H1 (cell line): ENCODE results near the gene ELOA. TPM values are rescaled to one million over a fixed set of nuclear protein-coding genes. Genes with fewer than 3 reads are reported as not detected.

ENCODE experiments used
- CTCF ChIA-PET: fragments of 300-600 bp; sonication (Branson Sonifier 250); formaldehyde crosslinking; loops from one replicate; lab custom pipeline; 2021; ENCODE audit not compliant: partially characterized antibody; lab: Charles Lee
- POLR2A ChIA-PET: fragments of 300-600 bp; sonication (Branson Sonifier 250); formaldehyde crosslinking; loops from one replicate; lab custom pipeline; 2021; ENCODE audit warnings: inconsistent platforms; ENCODE audit not compliant: partially characterized antibody; lab: Charles Lee
- DNase-seq, 2 experiments: peaks; one replicate each; pipeline versions ENCODE4 v3.0.0 to v3.0.0-alpha.2; 2010 to 2022; ENCODE audit warnings: low spot score in 2 of 2, low read depth in 1 of 2, mixed read lengths in 1 of 2
- FAIRE-seq: peaks from 2 replicates; lab custom pipeline; 2011; peaks lifted over from hg19 to GRCh38; lab: Jason Lieb, UNC
- H2AFZ ChIP-seq: 2 replicates; pipeline ENCODE4 v1.8.1; 2012; ENCODE audit warnings: low read length, inconsistent platforms
- H2AK5ac ChIP-seq: 2 replicates; pipeline ENCODE4 v1.6.1; 2013; ENCODE audit warnings: low read depth, low read length
- H2BK120ac ChIP-seq: replicated peaks from 2 replicates; pipeline ENCODE3; 2013; ENCODE audit warnings: low read depth, low read length, inconsistent platforms
- H2BK12ac ChIP-seq: 2 replicates; pipeline ENCODE4 v1.6.1; 2013; ENCODE audit warnings: low read depth, low read length
- H2BK15ac ChIP-seq: 2 replicates; pipeline ENCODE4 v1.6.1; 2013; ENCODE audit warnings: low read length
- H2BK20ac ChIP-seq: 2 replicates; pipeline ENCODE4 v1.6.1; 2013; ENCODE audit warnings: low read length
- H2BK5ac ChIP-seq: 2 replicates; pipeline ENCODE4 v1.6.1; 2013; ENCODE audit warnings: low read depth, low read length
- H3K14ac ChIP-seq: 2 replicates; pipeline ENCODE4 v1.6.1; 2013; ENCODE audit warnings: inconsistent platforms; ENCODE audit not compliant: insufficient read length
- H3K18ac ChIP-seq: 2 replicates; pipeline ENCODE4 v1.6.1; 2013; ENCODE audit warnings: low read length; ENCODE audit errors: extremely low read depth
- H3K23ac ChIP-seq: 2 replicates; pipeline ENCODE4 v1.6.1; 2013; ENCODE audit warnings: inconsistent platforms; ENCODE audit not compliant: insufficient read length
- H3K23me2 ChIP-seq: 2 replicates; pipeline ENCODE4 v1.6.1; 2013; ENCODE audit warnings: low read depth, low read length
- H3K27ac ChIP-seq: 2 replicates; pipeline ENCODE4 v1.6.1; 2011; ENCODE audit warnings: low read depth, low read length, inconsistent platforms
- H3K27me3 ChIP-seq, 4 experiments: replicated peaks in 1 of 4; 1 replicate in 1 of 4; 2 replicates in 3 of 4; pipeline versions ENCODE4 v1.6.1 to v1.8.1; 2011 to 2013; ENCODE audit warnings: low read length in 3 of 4, mild to moderate bottlenecking in 3 of 4, inconsistent platforms in 2 of 4, mixed read lengths in 2 of 4, moderate library complexity in 1 of 4; ENCODE audit not compliant: control insufficient read depth in 3 of 4, insufficient read depth in 3 of 4; ENCODE audit errors: extremely low read depth in 1 of 4
- H3K36me3 ChIP-seq, 4 experiments: 2 replicates each; pipeline versions ENCODE4 v1.6.1 to v1.8.1; 2011 to 2013; ENCODE audit warnings: mild to moderate bottlenecking in 4 of 4, low read length in 3 of 4, moderate library complexity in 2 of 4, control low read depth in 1 of 4, inconsistent platforms in 1 of 4; ENCODE audit not compliant: insufficient read depth in 4 of 4, control insufficient read depth in 2 of 4
- H3K4ac ChIP-seq: replicated peaks from 2 replicates; pipeline ENCODE3; 2013; ENCODE audit warnings: low read length, low read depth, mixed read lengths, inconsistent platforms; ENCODE audit not compliant: insufficient read length
- H3K4me1 ChIP-seq, 4 experiments: replicated peaks in 1 of 4; 1 replicate in 1 of 4; 2 replicates in 3 of 4; pipeline versions ENCODE4 v1.6.1 to v1.8.1; 2011 to 2013; ENCODE audit warnings: low read length in 3 of 4, inconsistent platforms in 2 of 4, mixed read lengths in 1 of 4; ENCODE audit not compliant: insufficient read depth in 4 of 4, control insufficient read depth in 3 of 4
- H3K4me2 ChIP-seq, 2 experiments: 2 replicates each; pipeline versions ENCODE4 v1.6.1 to v1.8.1; 2011 to 2013; ENCODE audit warnings: low read depth in 2 of 2, low read length in 2 of 2, control low read depth in 1 of 2, inconsistent platforms in 1 of 2, mild to moderate bottlenecking in 1 of 2; ENCODE audit not compliant: insufficient read depth in 1 of 2
- H3K4me3 ChIP-seq, 4 experiments: fragments of 200-600, 300-600 bp in 1 of 4; sonication (generic), shearing (Covaris generic), sonication (Bioruptor Twin) in 1 of 4; 2 replicates each; pipeline versions ENCODE4 v1.5.1 to v1.8.1; 2011 to 2016; ENCODE audit warnings: low read length in 4 of 4, low read depth in 3 of 4, control low read depth in 2 of 4, inconsistent platforms in 2 of 4, mild to moderate bottlenecking in 2 of 4, mixed read lengths in 1 of 4, moderate library complexity in 1 of 4; ENCODE audit not compliant: insufficient read depth in 2 of 4; ENCODE audit errors: extremely low read depth in 1 of 4
- H3K56ac ChIP-seq: replicated peaks from 2 replicates; pipeline ENCODE3; 2013; ENCODE audit warnings: low read depth, mild to moderate bottlenecking, mixed read lengths, low read length, inconsistent platforms; ENCODE audit not compliant: insufficient read length
- H3K79me1 ChIP-seq: 2 replicates; pipeline ENCODE4 v1.6.1; 2013; ENCODE audit warnings: low read depth, low read length, control low read depth
- H3K79me2 ChIP-seq, 2 experiments: 2 replicates each; pipeline versions ENCODE4 v1.6.1 to v1.8.1; 2012 to 2013; ENCODE audit warnings: low read length in 2 of 2, mild to moderate bottlenecking in 2 of 2, inconsistent platforms in 1 of 2; ENCODE audit not compliant: insufficient read depth in 2 of 2, control insufficient read depth in 1 of 2
- H3K9ac ChIP-seq, 4 experiments: replicated peaks in 1 of 4; 1 replicate in 1 of 4; 2 replicates in 3 of 4; pipeline versions ENCODE4 v1.6.1 to v1.8.1; 2011 to 2013; ENCODE audit warnings: low read depth in 3 of 4, low read length in 3 of 4, control low read depth in 2 of 4, mild to moderate bottlenecking in 2 of 4, moderate library complexity in 2 of 4, inconsistent platforms in 1 of 4; ENCODE audit errors: extremely low read depth in 1 of 4
- H3K9me3 ChIP-seq, 2 experiments: 2 replicates each; pipeline versions ENCODE4 v1.6.1 to v1.8.1; 2012 to 2013; ENCODE audit warnings: mild to moderate bottlenecking in 2 of 2, moderate library complexity in 2 of 2, control low read depth in 1 of 2, inconsistent platforms in 1 of 2, low read depth in 1 of 2, low read length in 1 of 2, mixed read lengths in 1 of 2; ENCODE audit not compliant: insufficient read depth in 2 of 2
- H4K20me1 ChIP-seq, 2 experiments: replicated peaks in 1 of 2; 2 replicates each; pipeline versions ENCODE3 to v1.8.1; 2011 to 2013; ENCODE audit warnings: inconsistent platforms in 2 of 2, low read length in 2 of 2, mild to moderate bottlenecking in 1 of 2; ENCODE audit not compliant: insufficient read depth in 2 of 2, control insufficient read depth in 1 of 2
- H4K5ac ChIP-seq: 2 replicates; pipeline ENCODE4 v1.6.1; 2013; ENCODE audit warnings: low read length, low read depth, mixed read lengths, inconsistent platforms; ENCODE audit not compliant: insufficient read length
- H4K8ac ChIP-seq: 2 replicates; pipeline ENCODE4 v1.8.0; 2013; ENCODE audit warnings: mild to moderate bottlenecking, moderate library complexity, low read length, inconsistent platforms; ENCODE audit not compliant: insufficient read depth; ENCODE audit errors: extremely low read depth
- H4K91ac ChIP-seq: replicated peaks from 2 replicates; pipeline ENCODE3; 2013; ENCODE audit warnings: low read length, mixed read lengths, inconsistent platforms; ENCODE audit not compliant: insufficient read length
- CEBPB ChIP-seq: IDR thresholded peaks from 2 replicates; pipeline ENCODE4 v1.6.1; 2012; ENCODE audit warnings: low read depth, low read length
- EP300 ChIP-seq, 2 experiments: IDR thresholded peaks; 1 replicate in 1 of 2; 2 replicates in 1 of 2; pipeline ENCODE4 v1.6.1; 2011 to 2012; ENCODE audit warnings: low read depth in 2 of 2, low read length in 2 of 2, mild to moderate bottlenecking in 2 of 2, borderline replicate concordance in 1 of 2, inconsistent platforms in 1 of 2, moderate library complexity in 1 of 2
- GABPA ChIP-seq: IDR thresholded peaks from 2 replicates; pipeline ENCODE4 v1.6.1; 2011; ENCODE audit warnings: mild to moderate bottlenecking, low read length, moderate library complexity, borderline replicate concordance; ENCODE audit not compliant: insufficient read depth
- HDAC2 ChIP-seq, 2 experiments: fragments of 300-600 bp in 1 of 2; sonication (generic) in 1 of 2; IDR thresholded peaks; 2 replicates each; pipeline ENCODE4 v1.6.1; 2011 to 2012; ENCODE audit warnings: low read depth in 2 of 2, low read length in 2 of 2, mild to moderate bottlenecking in 2 of 2, moderate library complexity in 2 of 2, borderline replicate concordance in 1 of 2, inconsistent platforms in 1 of 2
- JUN ChIP-seq: IDR thresholded peaks from 2 replicates; pipeline ENCODE4 v1.6.1; 2011; ENCODE audit warnings: low read depth, mild to moderate bottlenecking, improper control_type of control experiment, low read length
- MAX ChIP-seq: IDR thresholded peaks from 2 replicates; pipeline ENCODE4 v1.6.1; 2012; ENCODE audit warnings: inconsistent platforms
- POLR2AphosphoS5 ChIP-seq: IDR thresholded peaks from 2 replicates; pipeline ENCODE4 v1.6.1; 2011; ENCODE audit warnings: low read depth, low read length
- RBBP5 ChIP-seq: IDR thresholded peaks from 2 replicates; pipeline ENCODE4 v1.7.1; 2012; ENCODE audit warnings: low read depth, mild to moderate bottlenecking, inconsistent platforms, low read length, moderate library complexity, borderline replicate concordance
- TEAD4 ChIP-seq: IDR thresholded peaks from 2 replicates; pipeline ENCODE4 v1.6.1; 2012; ENCODE audit warnings: low read depth, low read length, inconsistent platforms, mixed read lengths
- WGBS, 2 experiments: shearing (Covaris generic) in 1 of 2; methylation state at CpG; one replicate each; pipeline versions ENCODE4 v1.1.6 to v1.1.7; 2013 to 2015; ENCODE audit warnings: low lambda C conversion rate in 2 of 2, mixed read lengths in 2 of 2, inconsistent platforms in 1 of 2, low coverage in 1 of 2, missing lambda C conversion rate in 1 of 2; ENCODE audit not compliant: insufficient replicate concordance in 2 of 2, insufficient coverage in 1 of 2, insufficient read length in 1 of 2; ENCODE audit errors: extremely low coverage in 1 of 2, missing lambda C conversion rate in 1 of 2; 5-methylcytosine and 5-hydroxymethylcytosine counted together
- polyA plus RNA-seq, 7 experiments: library from polyadenylated mRNA; depleted of rRNA in 3 of 7; stranded (reverse) in 5 of 7; unstranded in 2 of 7; fragments of >200 nt in 5 of 7; fragments of 200-250 nt in 2 of 7; gene quantifications; 1 replicate in 5 of 7; 2 replicates in 1 of 7; 4 replicates in 1 of 7; pipeline versions ENCODE4 v1.2.1 to v1.2.3, GENCODE V29; 2011 to 2013; ENCODE audit warnings: missing spikeins in 2 of 7, mixed read lengths in 2 of 7
- total RNA-seq: library from RNA; stranded (reverse); fragmentation: NEBNext Ultra II Directional; extraction: Animal tissue kit (Norgen Biotek cat#: 25700); gene quantifications from 2 replicates; pipeline ENCODE4 v1.2.1, GENCODE V29; 2021
- TF ChIP-seq, protein P1 (sequence below): IDR thresholded peaks from 2 replicates; pipeline ENCODE4 v1.6.1; 2011; ENCODE audit warnings: low read depth, mild to moderate bottlenecking, low read length; ENCODE audit not compliant: insufficient read depth
- TF ChIP-seq, protein P2 (sequence below): IDR thresholded peaks from 2 replicates; pipeline ENCODE4 v1.6.1; 2012; ENCODE audit warnings: inconsistent platforms

The ELOA gene
- total and polyA plus RNA-seq, 2 of the 8 experiments (the other 6 are each of a cell fraction or from before 2014, with no cell fraction given), result 15.7 to 61.1 TPM

- Histone ChIP-seq H2BK20ac (no peak overlapping the region; the same call in 1 of the 2 replicates), H2BK5ac (peak overlapping the region; percentile 79; the same call in 1 of the 2 replicates), H3K9ac (peak overlapping the region in 3 of 4 experiments; percentile 8 to 38 (median 36); a peak in 5 of 7 replicates), H3K9me3 (no peaks in the 10 kb centered on the region), H3K56ac (no peak overlapping the region), H3K4me2 (peak overlapping the region; percentile 89 to 95), H2AFZ (no peak overlapping the region), H2BK12ac (peak overlapping the region; percentile 17; the same call in 1 of the 2 replicates), H3K36me3 (peaks cover 6 to 22% (median 18%) of the 10 kb centered on the region in 4 experiments; a peak in 5 of 8 replicates), H3K4me1 (peaks cover 0 to 12% (median 9%) of the 10 kb centered on the region in 4 experiments; a peak in 5 of 7 replicates), H4K91ac (peak overlapping the region; percentile 29), H3K79me2 (no peaks in the 10 kb centered on the region), H3K14ac (no peak overlapping the region), H3K27ac (no peak overlapping the region), H4K8ac (no peak overlapping the region), H3K23me2 (peaks cover 16% of the 10 kb centered on the region), H2BK120ac (no peak overlapping the region), H3K4ac (peak overlapping the region; percentile 25), H3K4me3 (peak overlapping the region; percentile 57 to 81 (median 70); a peak in 6 of 8 replicates), H2BK15ac (peak overlapping the region; percentile 90), H3K27me3 (no peaks in the 10 kb centered on the region; a peak in 1 of 7 replicates), H4K5ac (no peak overlapping the region), H2AK5ac (no peak overlapping the region), H4K20me1 (peaks cover 4 to 5% of the 10 kb centered on the region in 2 experiments), H3K79me1 (no peaks in the 10 kb centered on the region), H3K18ac (peak overlapping the region; percentile 83), H3K23ac (no peak overlapping the region)
- 56% methylated on average over 6 of the region's 7 CpGs; no CpG with 5 or more reads in 1 of the 2 experiments for WGBS, 2 experiments
- ChIA-PET POLR2A (interaction anchor here (0.9 to 16.2 kb wide), 10 partner anchors 9 to 352 kb away, joined by 3 to 192 read pairs (median 4); partner anchors contain the start of genes HMGCL, LYPLA2 and PITHD1), CTCF (interaction anchor here (0.8 to 5.3 kb wide), 11 partner anchors 10 to 117 kb away, joined by 3 to 66 read pairs (median 4); partner anchors contain the start of gene FUCA1)
- FAIRE-seq, result no peak
- DNase-seq, result no peak
- TF ChIP-seq RBBP5, result no peak
- no peak for TF ChIP-seq CEBPB
- no peak for TF ChIP-seq MAX
- no peak for TF ChIP-seq TEAD4
- TF ChIP-seq HDAC2 (IDR thresholded peaks at IDR 0.05; ENCODE audit: borderline replicate concordance in 1 of 2, low read depth in 2 of 2, low read length in 2 of 2), result no peak
- TF ChIP-seq JUN, result no peak
- TF ChIP-seq, protein P1, sequence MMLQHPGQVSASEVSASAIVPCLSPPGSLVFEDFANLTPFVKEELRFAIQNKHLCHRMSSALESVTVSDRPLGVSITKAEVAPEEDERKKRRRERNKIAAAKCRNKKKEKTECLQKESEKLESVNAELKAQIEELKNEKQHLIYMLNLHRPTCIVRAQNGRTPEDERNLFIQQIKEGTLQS, result no peak
- TF ChIP-seq POLR2AphosphoS5, result no peak
- TF ChIP-seq EP300 (IDR thresholded peaks at IDR 0.05; ENCODE audit: borderline replicate concordance in 1 of 2, low read depth in 2 of 2, low read length in 2 of 2), result no peak
- TF ChIP-seq, protein P2, sequence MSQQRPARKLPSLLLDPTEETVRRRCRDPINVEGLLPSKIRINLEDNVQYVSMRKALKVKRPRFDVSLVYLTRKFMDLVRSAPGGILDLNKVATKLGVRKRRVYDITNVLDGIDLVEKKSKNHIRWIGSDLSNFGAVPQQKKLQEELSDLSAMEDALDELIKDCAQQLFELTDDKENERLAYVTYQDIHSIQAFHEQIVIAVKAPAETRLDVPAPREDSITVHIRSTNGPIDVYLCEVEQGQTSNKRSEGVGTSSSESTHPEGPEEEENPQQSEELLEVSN, result no peak
- no peak for TF ChIP-seq GABPA
These were observed 55.9 kb downstream of the ELOA start for GRCh38 chr1:23799255-23799569.
